ENCODE data around the gene NEGR1. TPM values are rescaled to one million over a fixed set of nuclear protein-coding genes. Genes with fewer than 3 reads are reported as not detected.
A peak's percentile ranks its signal among the peaks of the same experiment; 100 is the strongest.

Gene NEGR1
- total and polyA plus RNA-seq, 4 donors = 0.86 to 7.3 (median 2.5) TPM

- WGBS, 2 donors = 88 to 90% methylated on average over 3 of the region's 3 CpGs
- no peak overlapping the region for H3K9ac ChIP-seq (ENCODE audit: insufficient read depth in 1 of 2, low read length in 2 of 2)
These were observed 663.4 kb downstream of the NEGR1 start for GRCh38 chr1:71618766-71619530.

GRCh38 chr1:71618191-71618590 is 664.1 kb downstream of the NEGR1 start:
- no peaks in the 10 kb centered on the region for H3K36me3 ChIP-seq (ENCODE audit: control insufficient read depth in 4 of 4, insufficient read depth in 4 of 4, low read length in 4 of 4)
- TF ChIP-seq CTCF (IDR thresholded peaks at IDR 0.05; ENCODE audit: control extremely low read depth, extremely low read depth) = no peak
- 79 to 88% methylated on average over 4 of the region's 4 CpGs for WGBS, 2 donors
- DNase-seq = no peak
- no peak overlapping the region for H3K4me3 ChIP-seq
- no peak overlapping the region for H3K9ac ChIP-seq (ENCODE audit: insufficient read depth in 1 of 2, low read length in 2 of 2)
- H3K27me3 ChIP-seq (ENCODE audit: control insufficient read depth in 3 of 3, insufficient read depth in 3 of 3, low read length in 2 of 3) = no peaks in the 10 kb centered on the region
- peaks cover 0 to 2% (median 0%) of the 10 kb centered on the region in 4 donors for H3K9me3 ChIP-seq (ENCODE audit: control insufficient read depth in 4 of 4, insufficient read depth in 3 of 4, low read length in 3 of 4)
- ATAC-seq (ENCODE audit: insufficient read depth, low FRiP score) = no peak
- no peak overlapping the region for H3K27ac ChIP-seq (ENCODE audit: low read depth in 1 of 2, low read length in 1 of 2)
- H3K4me1 ChIP-seq (ENCODE audit: control insufficient read depth in 5 of 5, insufficient read depth in 5 of 5, low read length in 5 of 5) = no peaks in the 10 kb centered on the region

More at GRCh38 chr1:71618766-71619530, 663.4 kb downstream of the NEGR1 start:
- peaks cover 0 to 2% (median 0%) of the 10 kb centered on the region in 4 donors for H3K9me3 ChIP-seq (ENCODE audit: control insufficient read depth in 4 of 4, insufficient read depth in 3 of 4, low read length in 3 of 4)
- H3K36me3 ChIP-seq (ENCODE audit: control insufficient read depth in 4 of 4, insufficient read depth in 4 of 4, low read length in 4 of 4) = no peaks in the 10 kb centered on the region
- no peak overlapping the region for H3K27ac ChIP-seq (ENCODE audit: low read depth in 1 of 2, low read length in 1 of 2)
- no peak overlapping the region for H3K4me3 ChIP-seq
- H3K27me3 ChIP-seq (ENCODE audit: control insufficient read depth in 3 of 3, insufficient read depth in 3 of 3, low read length in 2 of 3) = no peaks in the 10 kb centered on the region
- TF ChIP-seq CTCF (IDR thresholded peaks at IDR 0.05; ENCODE audit: control extremely low read depth, extremely low read depth) = no peak
- no peak for DNase-seq
- no peaks in the 10 kb centered on the region for H3K4me1 ChIP-seq (ENCODE audit: control insufficient read depth in 5 of 5, insufficient read depth in 5 of 5, low read length in 5 of 5)
- no peak for ATAC-seq (ENCODE audit: insufficient read depth, low FRiP score)

- no peak overlapping the region for H3K4me3 ChIP-seq
- H3K36me3 ChIP-seq (ENCODE audit: control insufficient read depth in 4 of 4, insufficient read depth in 4 of 4, low read length in 4 of 4) = no peaks in the 10 kb centered on the region
- H3K9me3 ChIP-seq (ENCODE audit: control insufficient read depth in 4 of 4, insufficient read depth in 3 of 4, low read length in 3 of 4) = peaks cover 0 to 2% (median 0%) of the 10 kb centered on the region in 4 donors
- WGBS, 2 donors = 30 to 32% methylated on average over 1 of the region's 1 CpG
- DNase-seq (peak in 1 of 3 donors; percentile 10), ATAC-seq (ENCODE audit: insufficient read depth, low FRiP score) (no peak)
- no peaks in the 10 kb centered on the region for H3K27me3 ChIP-seq (ENCODE audit: control insufficient read depth in 3 of 3, insufficient read depth in 3 of 3, low read length in 2 of 3)
- no peaks in the 10 kb centered on the region for H3K4me1 ChIP-seq (ENCODE audit: control insufficient read depth in 5 of 5, insufficient read depth in 5 of 5, low read length in 5 of 5)
- no peak overlapping the region for H3K27ac ChIP-seq (ENCODE audit: low read depth in 1 of 2, low read length in 1 of 2)
- no peak for TF ChIP-seq CTCF (IDR thresholded peaks at IDR 0.05; ENCODE audit: control extremely low read depth, extremely low read depth)
- H3K9ac ChIP-seq (ENCODE audit: insufficient read depth in 1 of 2, low read length in 2 of 2) = no peak overlapping the region
These were observed 671.9 kb downstream of the NEGR1 start for GRCh38 chr1:71610476-71610875.

Data from lung (tissue), 12 donors.